ENCODE measurements around the gene GASK1A. TPM values are rescaled to one million over a fixed set of nuclear protein-coding genes. Genes with fewer than 3 reads are reported as not detected.

Gene GASK1A
- total and polyA plus RNA-seq, 2 donors (not counting 3 experiments of a cell fraction or from before 2014, with no cell fraction given) = 0.04 TPM; not detected in 1

- CTCF ChIA-PET = no interaction called here
These were observed 77.0 kb downstream of the GASK1A start for GRCh38 chr3:43055806-43056770.

GRCh38 chr3:43059456-43059855, 80.3 kb downstream of the GASK1A start:
- DNase-seq (ENCODE audit: low read depth, low spot score) (no peak), FAIRE-seq (no peak)
- intact Hi-C loops (cut with micrococcal nuclease) (no loop called here), dilution Hi-C loops (cut with MboI; ENCODE audit: extremely low pct_ligation_motif_present, low sequenced_read_pairs) (no loop called here)
- H3K4me2 ChIP-seq (ENCODE audit: insufficient read depth, low read length) = no peak overlapping the region
- no peaks in the 10 kb centered on the region for H3K4me1 ChIP-seq (ENCODE audit: control insufficient read depth, extremely low read depth, insufficient read depth, low read length)
- no peak overlapping the region for H3K27ac ChIP-seq (ENCODE audit: insufficient read depth, low read depth, low read length)
- no peaks in the 10 kb centered on the region for H3K79me2 ChIP-seq (ENCODE audit: control insufficient read depth, insufficient read depth, low read length)
- H2AFZ ChIP-seq (ENCODE audit: low read depth, low read length) = no peak overlapping the region
- H3K9me1 ChIP-seq (replicated peaks; ENCODE audit: control insufficient read depth, extremely low read depth, insufficient read depth, low read length) = no peaks in the 10 kb centered on the region
- no peaks in the 10 kb centered on the region for H3K36me3 ChIP-seq (ENCODE audit: control insufficient read depth in 2 of 2, extremely low read depth in 1 of 2, insufficient read depth in 2 of 2, low read length in 2 of 2)
- H3K4me3 ChIP-seq (replicated peaks in 1 of 3; ENCODE audit: insufficient read depth in 1 of 3, low read depth in 1 of 3, low read length in 3 of 3) = no peak overlapping the region
- no TSS peak for BruUV-seq (replicated peaks)
- no peaks in the 10 kb centered on the region for H4K20me1 ChIP-seq (replicated peaks; ENCODE audit: control insufficient read depth, extremely low read depth, insufficient read depth, low read length)
- H3K9me3 ChIP-seq (replicated peaks; ENCODE audit: control insufficient read depth, insufficient read depth, low read length) = no peaks in the 10 kb centered on the region
- CTCF ChIA-PET = no interaction called here
- no peak overlapping the region for H3K9ac ChIP-seq (replicated peaks; ENCODE audit: extremely low read depth, insufficient read depth, low read length)
- POLR2A ChIA-PET = no interaction called here
- peaks cover 2% of the 10 kb centered on the region in 2 experiments for H3K27me3 ChIP-seq (ENCODE audit: control insufficient read depth in 2 of 2, insufficient read depth in 2 of 2, low read length in 2 of 2)
- TF ChIP-seq MYC (IDR thresholded peaks at IDR 0.05; ENCODE audit: low read depth, low read length) (no peak), MAX (IDR thresholded peaks at IDR 0.05; ENCODE audit: insufficient read depth, insufficient read length) (no peak), EZH2 (IDR thresholded peaks at IDR 0.05; ENCODE audit: borderline replicate concordance, low read depth, low read length, severe bottlenecking) (no peak), GATA2 (IDR thresholded peaks at IDR 0.05; ENCODE audit: insufficient read depth, insufficient read length, low read depth, low read length) (no peak), CTCF (IDR thresholded peaks at IDR 0.05; ENCODE audit: extremely low read depth in 1 of 2, insufficient read depth in 1 of 2, low read depth in 1 of 2, low read length in 2 of 2) (no peak), FOS (IDR thresholded peaks at IDR 0.05; ENCODE audit: borderline replicate concordance, insufficient read depth, low read length) (no peak)

More at GRCh38 chr3:43055806-43056770, 77.0 kb downstream of the GASK1A start:
- TF ChIP-seq MYC (IDR thresholded peaks at IDR 0.05; ENCODE audit: low read depth, low read length) (no peak), GATA2 (IDR thresholded peaks at IDR 0.05; ENCODE audit: insufficient read depth, insufficient read length, low read depth, low read length) (no peak), JUN (IDR thresholded peaks at IDR 0.05; ENCODE audit: borderline replicate concordance, insufficient read depth, insufficient read length, low read depth) (no peak), EZH2 (IDR thresholded peaks at IDR 0.05; ENCODE audit: borderline replicate concordance, low read depth, low read length, severe bottlenecking) (no peak), POLR2AphosphoS5 (IDR thresholded peaks at IDR 0.05; ENCODE audit: insufficient read depth, low read depth, low read length) (no peak)
- H3K79me2 ChIP-seq (ENCODE audit: control insufficient read depth, insufficient read depth, low read length) = no peaks in the 10 kb centered on the region
- POLR2A ChIA-PET = no interaction called here
- no TSS peak for BruUV-seq (replicated peaks)
- no peaks in the 10 kb centered on the region for H3K9me3 ChIP-seq (replicated peaks; ENCODE audit: control insufficient read depth, insufficient read depth, low read length)
- H3K27me3 ChIP-seq (ENCODE audit: control insufficient read depth in 2 of 2, insufficient read depth in 2 of 2, low read length in 2 of 2) = peaks cover 6 to 8% of the 10 kb centered on the region in 2 experiments
- no peak overlapping the region for H3K9ac ChIP-seq (replicated peaks; ENCODE audit: extremely low read depth, insufficient read depth, low read length)
- FAIRE-seq (no peak), DNase-seq (ENCODE audit: low read depth, low spot score) (no peak)
- no peaks in the 10 kb centered on the region for H3K36me3 ChIP-seq (ENCODE audit: control insufficient read depth in 2 of 2, extremely low read depth in 1 of 2, insufficient read depth in 2 of 2, low read length in 2 of 2)
- no peak overlapping the region for H3K4me2 ChIP-seq (ENCODE audit: insufficient read depth, low read length)
- no peak overlapping the region for H3K4me3 ChIP-seq (replicated peaks in 1 of 3; ENCODE audit: insufficient read depth in 1 of 3, low read depth in 1 of 3, low read length in 3 of 3)
- dilution Hi-C loops (cut with MboI; ENCODE audit: extremely low pct_ligation_motif_present, low sequenced_read_pairs) (no loop called here), intact Hi-C loops (cut with micrococcal nuclease) (no loop called here)
- H2AFZ ChIP-seq (ENCODE audit: low read depth, low read length) = no peak overlapping the region
- no peaks in the 10 kb centered on the region for H4K20me1 ChIP-seq (replicated peaks; ENCODE audit: control insufficient read depth, extremely low read depth, insufficient read depth, low read length)
- H3K27ac ChIP-seq (ENCODE audit: insufficient read depth, low read depth, low read length) = no peak overlapping the region
- no peaks in the 10 kb centered on the region for H3K9me1 ChIP-seq (replicated peaks; ENCODE audit: control insufficient read depth, extremely low read depth, insufficient read depth, low read length)
- no peaks in the 10 kb centered on the region for H3K4me1 ChIP-seq (ENCODE audit: control insufficient read depth, extremely low read depth, insufficient read depth, low read length)

All from endothelial cell of umbilical vein (primary cell).